ENCODE data around the gene PML.
A peak's percentile ranks its signal among the peaks of the same experiment; 100 is the strongest.

Gene PML

GRCh38 chr15:73986776-73987056, 7.8 kb upstream of the PML start (continued):
- no peak for TF ChIP-seq ZNF704 (tag by site-specific recombination; IDR thresholded peaks at IDR 0.05)
- no peak for TF ChIP-seq ZNF530 (tag by site-specific recombination; IDR thresholded peaks at IDR 0.05; ENCODE audit: low read depth)
- peak; percentile 59 for TF ChIP-seq CTCF (tag by site-specific recombination; IDR thresholded peaks at IDR 0.05)
- no peak for TF ChIP-seq ZFP41 (tag by site-specific recombination; IDR thresholded peaks at IDR 0.05; ENCODE audit: borderline replicate concordance)
- no peak for TF ChIP-seq ZNF19 (tag by site-specific recombination; IDR thresholded peaks at IDR 0.05; ENCODE audit: low read depth)
- no peak for TF ChIP-seq ZNF510 (tag by site-specific recombination; IDR thresholded peaks at IDR 0.05; ENCODE audit: insufficient replicate concordance)
- no peak for TF ChIP-seq ZNF366 (tag by site-specific recombination; conservative IDR thresholded peaks at IDR 0.05)
- TF ChIP-seq ZSCAN4 (tag by site-specific recombination; IDR thresholded peaks at IDR 0.05) = no peak
- TF ChIP-seq SALL2 (tag by site-specific recombination; IDR thresholded peaks at IDR 0.05; ENCODE audit: borderline replicate concordance) = no peak
- TF ChIP-seq ZFP69B (tag by site-specific recombination; IDR thresholded peaks at IDR 0.05) = no peak
- TF ChIP-seq ZNF174 (tag by site-specific recombination; IDR thresholded peaks at IDR 0.05) = no peak
- TF ChIP-seq ZNF426 (tag by site-specific recombination; IDR thresholded peaks at IDR 0.05) = no peak
- no peak for TF ChIP-seq ZNF776 (tag by site-specific recombination; IDR thresholded peaks at IDR 0.05; ENCODE audit: borderline replicate concordance)

- H3K4me1 ChIP-seq (ENCODE audit: control insufficient read depth, insufficient read depth, low read length) = peaks cover 14% of the 10 kb centered on the region
- no peak for TF ChIP-seq ZNF280D (tag by site-specific recombination; IDR thresholded peaks at IDR 0.05)
- TF ChIP-seq ZNF510 (tag by site-specific recombination; IDR thresholded peaks at IDR 0.05; ENCODE audit: insufficient replicate concordance) = no peak
- no peak for TF ChIP-seq KLF1 (tag by site-specific recombination; IDR thresholded peaks at IDR 0.05)
- no peak for TF ChIP-seq HOXA7 (CRISPR knock-in tag; IDR thresholded peaks at IDR 0.05; ENCODE audit: borderline replicate concordance)
These were observed 7.3 kb upstream of the PML start for GRCh38 chr15:73987250-73987649.

More at GRCh38 chr15:73987250-73987649, 7.3 kb upstream of the PML start:
- Histone ChIP-seq H3K9me3 (ENCODE audit: control insufficient read depth, insufficient read depth, low read depth, low read length) (no peaks in the 10 kb centered on the region), H3K4me3 (ENCODE audit: low read depth, low read length) (no peak overlapping the region), H3K36me3 (ENCODE audit: control insufficient read depth in 2 of 2, insufficient read depth in 1 of 2, low read length in 2 of 2) (peaks cover 0 to 16% of the 10 kb centered on the region in 2 experiments; a peak in 1 of 3 replicates), H3K27ac (ENCODE audit: extremely low read depth, low read depth, low read length) (no peak overlapping the region)
- CTCF ChIA-PET = interaction anchor here (1.7 kb wide), 1 partner anchor 14 kb away, joined by 6 read pairs; no protein-coding TSS in a partner anchor
- POLR2A ChIA-PET = interaction anchor here (1.1 kb wide), 1 partner anchor 7 kb away, joined by 6 read pairs; the partner anchor contains the start of gene PML
